Activated CD4-positive, CD25-positive, alpha-beta regulatory T cell treated with anti-CD3 and anti-CD28 coated beads, Interleukin-2, amount 50 U/mL, for 16 hours (primary cell): ENCODE data around the gene ZBTB37.
"Not testable (repeated sequence)": the region's sequence is repeated elsewhere in the genome, so short reads cannot be mapped to it uniquely, and the experiment has no call there.

Source experiments
- DNase-seq: peaks from one replicate; pipeline ENCODE4 v3.0.0-alpha.2; 2020; ENCODE audit warnings: low read depth, low spot score

ZBTB37 gene

GRCh38 chr1:173865468-173866164 is 2.6 kb upstream of the ZBTB37 start:
- no peak for DNase-seq

GRCh38 chr1:173866413-173867115 is 1.6 kb upstream of the ZBTB37 start:
- no peak for DNase-seq

GRCh38 chr1:173867141-173867752 is 933 bp upstream of the ZBTB37 start:
- no peak for DNase-seq

- DNase-seq = peak; percentile 99
Observed at GRCh38 chr1:173867753-173868265, 371 bp upstream of the ZBTB37 start, which contains the start of gene GAS5. Gene GAS5 (minus strand): TSS chr1:173867989.

GRCh38 chr1:173869021-173869359 is 810 bp downstream of the ZBTB37 start:
- no peak for DNase-seq

GRCh38 chr1:173870252-173871075 is 2.3 kb downstream of the ZBTB37 start:
- no peak for DNase-seq

- DNase-seq = no peak
Observed at GRCh38 chr1:173871091-173871490, 2.9 kb downstream of the ZBTB37 start.

- no peak for DNase-seq
Observed at GRCh38 chr1:173871500-173871899, 3.3 kb downstream of the ZBTB37 start.

- no peak for DNase-seq
Observed at GRCh38 chr1:173876732-173877131, 8.6 kb downstream of the ZBTB37 start.

GRCh38 chr1:173878251-173878650 is 10.1 kb downstream of the ZBTB37 start:
- no peak for DNase-seq

- not testable (repeated sequence) for DNase-seq
Observed at GRCh38 chr1:173881117-173881516, 12.9 kb downstream of the ZBTB37 start.

- DNase-seq = no peak
Observed at GRCh38 chr1:173884701-173885100, 16.5 kb downstream of the ZBTB37 start.

- no peak for DNase-seq
Observed at GRCh38 chr1:173886746-173887611, 18.8 kb downstream of the ZBTB37 start.

- DNase-seq = no peak
Observed at GRCh38 chr1:173887627-173888026, 19.4 kb downstream of the ZBTB37 start.

GRCh38 chr1:173888749-173889148 is 20.6 kb downstream of the ZBTB37 start:
- DNase-seq = no peak

- DNase-seq = no peak
Observed at GRCh38 chr1:173889885-173890284, 21.7 kb downstream of the ZBTB37 start.

- no peak for DNase-seq
Observed at GRCh38 chr1:173893611-173894010, 25.4 kb downstream of the ZBTB37 start.

GRCh38 chr1:173894189-173894588 is 26.0 kb downstream of the ZBTB37 start:
- no peak for DNase-seq

GRCh38 chr1:173900427-173900826 is 32.2 kb downstream of the ZBTB37 start:
- no peak for DNase-seq

- no peak for DNase-seq
Observed at GRCh38 chr1:173900992-173901391, 32.8 kb downstream of the ZBTB37 start.
